Loucy (cell line): ENCODE measurements around the gene LTK.

Experiments used
- CTCF ChIP-seq: fragments of 200-600 bp; sonication (generic); conservative IDR thresholded peaks from 2 replicates; pipeline ENCODE4 v1.5.1; 2014; ENCODE audit warnings: mild to moderate bottlenecking, antibody characterized with exemption, low read length
- EZH2phosphoT487 ChIP-seq: fragments of 200-600 bp; IDR thresholded peaks from 2 replicates; pipeline ENCODE4 v1.6.1; 2018; ENCODE audit warnings: antibody characterized with exemption, mild to moderate bottlenecking, moderate library complexity, borderline replicate concordance

- TF ChIP-seq CTCF (no peak), EZH2phosphoT487 (no peak)
Measured at GRCh38 chr15:41561777-41562145, 48.1 kb upstream of the LTK start.
